GM19467 (cell line): ENCODE measurements around the gene SLX4IP.

Experiments used
- ATAC-seq: cut with Tn5 transposase; IDR thresholded peaks from one replicate; pipeline ENCODE4 v1.9.1; 2021; ENCODE audit warnings: mild to moderate bottlenecking, moderate library complexity; ENCODE audit not compliant: unreplicated experiment

The SLX4IP gene

GRCh38 chr20:10672624-10673127 is 237.6 kb downstream of the SLX4IP start:
- ATAC-seq: no peak

GRCh38 chr20:10673176-10673841 is 238.2 kb downstream of the SLX4IP start:
- ATAC-seq: no peak

GRCh38 chr20:10673842-10674683 is 239.0 kb downstream of the SLX4IP start, which contains the start of gene JAG1:
JAG1 (minus strand) TSS chr20:10673999; CDS start chr20:10673530, 469 bp downstream.
- peak; percentile 51 for ATAC-seq

GRCh38 chr20:10674684-10675449 is 239.8 kb downstream of the SLX4IP start:
- ATAC-seq: peak; percentile 38

- ATAC-seq: no peak
These were observed 240.3 kb downstream of the SLX4IP start for GRCh38 chr20:10675450-10675848.

- ATAC-seq: no peak
These were observed 241.4 kb downstream of the SLX4IP start for GRCh38 chr20:10676518-10676917.
